Measurements from ENCODE around the gene STN1.
A peak's percentile ranks its signal among the peaks of the same experiment; 100 is the strongest.

DNA sequence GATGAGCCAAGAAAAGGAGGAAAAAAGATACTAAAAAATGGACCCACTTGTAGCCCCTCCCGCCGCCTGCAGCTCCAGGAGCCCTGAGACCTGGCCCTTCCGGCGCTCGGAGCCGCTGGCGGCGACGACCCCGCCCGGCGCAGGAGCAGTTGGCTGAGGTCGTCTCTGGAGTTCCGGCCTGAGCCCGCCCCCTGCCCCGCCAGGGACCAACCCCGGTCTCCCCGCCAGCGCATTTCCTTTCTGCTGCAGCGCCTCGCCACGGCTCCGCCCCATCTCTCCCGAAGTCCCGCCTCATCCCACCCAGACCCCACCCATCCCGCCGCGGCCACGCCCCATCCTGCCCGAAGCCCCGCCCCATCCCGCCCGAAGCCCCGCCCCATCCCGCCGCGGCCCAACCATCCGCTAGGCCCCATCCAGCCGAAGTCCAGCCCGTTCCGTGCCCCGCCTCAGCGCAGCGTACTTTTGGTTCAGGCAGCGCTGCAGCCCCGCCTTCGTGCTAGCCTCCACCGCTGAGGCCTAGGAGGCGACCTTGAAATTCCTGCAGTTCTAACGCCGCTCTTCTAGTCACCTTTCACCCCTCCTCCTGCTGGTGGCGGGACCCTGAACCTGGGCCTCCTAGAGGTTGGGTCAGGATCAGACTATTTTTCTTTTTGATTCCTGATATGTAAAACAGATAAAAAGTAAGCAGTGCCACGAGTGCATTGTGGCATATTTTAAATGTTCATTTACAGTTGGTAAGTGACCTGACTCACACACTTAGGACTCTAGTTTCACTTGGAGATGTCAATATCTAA is at the start of gene STN1:
- TF ChIP-seq, protein P1, sequence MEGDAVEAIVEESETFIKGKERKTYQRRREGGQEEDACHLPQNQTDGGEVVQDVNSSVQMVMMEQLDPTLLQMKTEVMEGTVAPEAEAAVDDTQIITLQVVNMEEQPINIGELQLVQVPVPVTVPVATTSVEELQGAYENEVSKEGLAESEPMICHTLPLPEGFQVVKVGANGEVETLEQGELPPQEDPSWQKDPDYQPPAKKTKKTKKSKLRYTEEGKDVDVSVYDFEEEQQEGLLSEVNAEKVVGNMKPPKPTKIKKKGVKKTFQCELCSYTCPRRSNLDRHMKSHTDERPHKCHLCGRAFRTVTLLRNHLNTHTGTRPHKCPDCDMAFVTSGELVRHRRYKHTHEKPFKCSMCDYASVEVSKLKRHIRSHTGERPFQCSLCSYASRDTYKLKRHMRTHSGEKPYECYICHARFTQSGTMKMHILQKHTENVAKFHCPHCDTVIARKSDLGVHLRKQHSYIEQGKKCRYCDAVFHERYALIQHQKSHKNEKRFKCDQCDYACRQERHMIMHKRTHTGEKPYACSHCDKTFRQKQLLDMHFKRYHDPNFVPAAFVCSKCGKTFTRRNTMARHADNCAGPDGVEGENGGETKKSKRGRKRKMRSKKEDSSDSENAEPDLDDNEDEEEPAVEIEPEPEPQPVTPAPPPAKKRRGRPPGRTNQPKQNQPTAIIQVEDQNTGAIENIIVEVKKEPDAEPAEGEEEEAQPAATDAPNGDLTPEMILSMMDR (IDR thresholded peaks at IDR 0.05 in 2 of 3, conservative IDR thresholded peaks at IDR 0.05 in 1 of 3; ENCODE audit: borderline replicate concordance in 1 of 3, insufficient read depth in 1 of 3, low read depth in 2 of 3, low read length in 2 of 3), result peak in 2 of 3 experiments; percentile 20 to 35; a peak in 2 of 6 replicates
- TF ChIP-seq POLR2A (IDR thresholded peaks at IDR 0.05; ENCODE audit: borderline replicate concordance, extremely low read depth, insufficient read depth, insufficient read length) (peak; percentile 78), TCF7L2 (IDR thresholded peaks at IDR 0.05; ENCODE audit: borderline replicate concordance, extremely low read depth, insufficient read depth, insufficient read length) (peak; percentile 61), POLR2AphosphoS5 (IDR thresholded peaks at IDR 0.05; ENCODE audit: low read depth, low read length) (peak; percentile 98), EZH2 (IDR thresholded peaks at IDR 0.05) (no peak), SRF (IDR thresholded peaks at IDR 0.05; ENCODE audit: low read depth) (no peak), RAD21 (IDR thresholded peaks at IDR 0.05; ENCODE audit: low read depth) (no peak)
- TF ChIP-seq, protein P2, sequence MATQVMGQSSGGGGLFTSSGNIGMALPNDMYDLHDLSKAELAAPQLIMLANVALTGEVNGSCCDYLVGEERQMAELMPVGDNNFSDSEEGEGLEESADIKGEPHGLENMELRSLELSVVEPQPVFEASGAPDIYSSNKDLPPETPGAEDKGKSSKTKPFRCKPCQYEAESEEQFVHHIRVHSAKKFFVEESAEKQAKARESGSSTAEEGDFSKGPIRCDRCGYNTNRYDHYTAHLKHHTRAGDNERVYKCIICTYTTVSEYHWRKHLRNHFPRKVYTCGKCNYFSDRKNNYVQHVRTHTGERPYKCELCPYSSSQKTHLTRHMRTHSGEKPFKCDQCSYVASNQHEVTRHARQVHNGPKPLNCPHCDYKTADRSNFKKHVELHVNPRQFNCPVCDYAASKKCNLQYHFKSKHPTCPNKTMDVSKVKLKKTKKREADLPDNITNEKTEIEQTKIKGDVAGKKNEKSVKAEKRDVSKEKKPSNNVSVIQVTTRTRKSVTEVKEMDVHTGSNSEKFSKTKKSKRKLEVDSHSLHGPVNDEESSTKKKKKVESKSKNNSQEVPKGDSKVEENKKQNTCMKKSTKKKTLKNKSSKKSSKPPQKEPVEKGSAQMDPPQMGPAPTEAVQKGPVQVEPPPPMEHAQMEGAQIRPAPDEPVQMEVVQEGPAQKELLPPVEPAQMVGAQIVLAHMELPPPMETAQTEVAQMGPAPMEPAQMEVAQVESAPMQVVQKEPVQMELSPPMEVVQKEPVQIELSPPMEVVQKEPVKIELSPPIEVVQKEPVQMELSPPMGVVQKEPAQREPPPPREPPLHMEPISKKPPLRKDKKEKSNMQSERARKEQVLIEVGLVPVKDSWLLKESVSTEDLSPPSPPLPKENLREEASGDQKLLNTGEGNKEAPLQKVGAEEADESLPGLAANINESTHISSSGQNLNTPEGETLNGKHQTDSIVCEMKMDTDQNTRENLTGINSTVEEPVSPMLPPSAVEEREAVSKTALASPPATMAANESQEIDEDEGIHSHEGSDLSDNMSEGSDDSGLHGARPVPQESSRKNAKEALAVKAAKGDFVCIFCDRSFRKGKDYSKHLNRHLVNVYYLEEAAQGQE (IDR thresholded peaks at IDR 0.05; ENCODE audit: low read depth), result no peak
- TF ChIP-seq, protein P3, sequence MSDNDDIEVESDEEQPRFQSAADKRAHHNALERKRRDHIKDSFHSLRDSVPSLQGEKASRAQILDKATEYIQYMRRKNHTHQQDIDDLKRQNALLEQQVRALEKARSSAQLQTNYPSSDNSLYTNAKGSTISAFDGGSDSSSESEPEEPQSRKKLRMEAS (IDR thresholded peaks at IDR 0.05), result no peak
